ENCODE measurements around the gene EPHA3.

EPHA3 gene

GRCh38 chr3:89107461-89108290 is at the start of gene EPHA3:
Gene EPHA3, plus strand, starts transcription at chr3:89107621. Its CDS starts 128 bp downstream, at chr3:89107749.
- no peaks in the 10 kb centered on the region for H3K9me3 ChIP-seq (ENCODE audit: control insufficient read depth in 5 of 5, low read length in 5 of 5)
- H3K27ac ChIP-seq (ENCODE audit: low read depth, low read length), result no peak within 1 kb of the TSS
- H3K36me3 ChIP-seq (ENCODE audit: control insufficient read depth in 5 of 5, insufficient read depth in 5 of 5, low read length in 5 of 5), result no peaks in the 10 kb centered on the region
- peaks cover 5 to 24% (median 10%) of the 10 kb centered on the region in 5 donors for H3K27me3 ChIP-seq (ENCODE audit: control insufficient read depth in 5 of 5, insufficient read depth in 4 of 5, low read length in 5 of 5)
- H3K4me3 ChIP-seq (ENCODE audit: low read depth in 1 of 5, low read length in 5 of 5), result peak within 1 kb of the TSS; percentile 65 to 85 (median 74)
- peak within 1 kb of the TSS in 2 of 5 donors; percentile 23 to 26 for H3K9ac ChIP-seq (ENCODE audit: low read length in 5 of 5)
- H3K4me1 ChIP-seq (ENCODE audit: control insufficient read depth in 5 of 5, insufficient read depth in 5 of 5, low read length in 5 of 5), result peaks cover 6 to 13% (median 12%) of the 10 kb centered on the region in 5 donors

- H3K9ac ChIP-seq (ENCODE audit: low read length in 5 of 5), result no peak overlapping the region
- H3K9me3 ChIP-seq (ENCODE audit: control insufficient read depth in 5 of 5, low read length in 5 of 5), result no peaks in the 10 kb centered on the region
- H3K4me3 ChIP-seq (ENCODE audit: low read depth in 1 of 5, low read length in 5 of 5), result no peak overlapping the region
- H3K27ac ChIP-seq (ENCODE audit: low read depth, low read length), result no peak overlapping the region
- no peaks in the 10 kb centered on the region for H3K4me1 ChIP-seq (ENCODE audit: control insufficient read depth in 5 of 5, insufficient read depth in 5 of 5, low read length in 5 of 5)
- no peaks in the 10 kb centered on the region for H3K27me3 ChIP-seq (ENCODE audit: control insufficient read depth in 5 of 5, insufficient read depth in 4 of 5, low read length in 5 of 5)
- H3K36me3 ChIP-seq (ENCODE audit: control insufficient read depth in 5 of 5, insufficient read depth in 5 of 5, low read length in 5 of 5), result no peaks in the 10 kb centered on the region
Observed at GRCh38 chr3:89058371-89058770, 49.0 kb upstream of the EPHA3 start.

GRCh38 chr3:89059211-89059925 is 48.1 kb upstream of the EPHA3 start:
- H3K9me3 ChIP-seq (ENCODE audit: control insufficient read depth in 5 of 5, low read length in 5 of 5), result no peaks in the 10 kb centered on the region
- H3K27me3 ChIP-seq (ENCODE audit: control insufficient read depth in 5 of 5, insufficient read depth in 4 of 5, low read length in 5 of 5), result no peaks in the 10 kb centered on the region
- no peak overlapping the region for H3K9ac ChIP-seq (ENCODE audit: low read length in 5 of 5)
- no peaks in the 10 kb centered on the region for H3K36me3 ChIP-seq (ENCODE audit: control insufficient read depth in 5 of 5, insufficient read depth in 5 of 5, low read length in 5 of 5)
- H3K4me1 ChIP-seq (ENCODE audit: control insufficient read depth in 5 of 5, insufficient read depth in 5 of 5, low read length in 5 of 5), result no peaks in the 10 kb centered on the region
- no peak overlapping the region for H3K27ac ChIP-seq (ENCODE audit: low read depth, low read length)
- H3K4me3 ChIP-seq (ENCODE audit: low read depth in 1 of 5, low read length in 5 of 5), result no peak overlapping the region

GRCh38 chr3:89061259-89061658 is 46.2 kb upstream of the EPHA3 start:
- Histone ChIP-seq H3K4me1 (ENCODE audit: control insufficient read depth in 5 of 5, insufficient read depth in 5 of 5, low read length in 5 of 5) (no peaks in the 10 kb centered on the region), H3K27ac (ENCODE audit: low read depth, low read length) (no peak overlapping the region), H3K4me3 (ENCODE audit: low read depth in 1 of 5, low read length in 5 of 5) (no peak overlapping the region), H3K9ac (ENCODE audit: low read length in 5 of 5) (no peak overlapping the region), H3K27me3 (ENCODE audit: control insufficient read depth in 5 of 5, insufficient read depth in 4 of 5, low read length in 5 of 5) (no peaks in the 10 kb centered on the region), H3K36me3 (ENCODE audit: control insufficient read depth in 5 of 5, insufficient read depth in 5 of 5, low read length in 5 of 5) (no peaks in the 10 kb centered on the region), H3K9me3 (ENCODE audit: control insufficient read depth in 5 of 5, low read length in 5 of 5) (no peaks in the 10 kb centered on the region)

- H3K27ac ChIP-seq (ENCODE audit: low read depth, low read length), result no peak overlapping the region
- H3K9ac ChIP-seq (ENCODE audit: low read length in 5 of 5), result no peak overlapping the region
- no peaks in the 10 kb centered on the region for H3K27me3 ChIP-seq (ENCODE audit: control insufficient read depth in 5 of 5, insufficient read depth in 4 of 5, low read length in 5 of 5)
- no peaks in the 10 kb centered on the region for H3K36me3 ChIP-seq (ENCODE audit: control insufficient read depth in 5 of 5, insufficient read depth in 5 of 5, low read length in 5 of 5)
- no peak overlapping the region for H3K4me3 ChIP-seq (ENCODE audit: low read depth in 1 of 5, low read length in 5 of 5)
- H3K4me1 ChIP-seq (ENCODE audit: control insufficient read depth in 5 of 5, insufficient read depth in 5 of 5, low read length in 5 of 5), result no peaks in the 10 kb centered on the region
- H3K9me3 ChIP-seq (ENCODE audit: control insufficient read depth in 5 of 5, low read length in 5 of 5), result no peaks in the 10 kb centered on the region
Observed at GRCh38 chr3:89067736-89068135, 39.7 kb upstream of the EPHA3 start.

- no peak overlapping the region for H3K9ac ChIP-seq (ENCODE audit: low read length in 5 of 5)
- no peaks in the 10 kb centered on the region for H3K9me3 ChIP-seq (ENCODE audit: control insufficient read depth in 5 of 5, low read length in 5 of 5)
- no peaks in the 10 kb centered on the region for H3K36me3 ChIP-seq (ENCODE audit: control insufficient read depth in 5 of 5, insufficient read depth in 5 of 5, low read length in 5 of 5)
- no peak overlapping the region for H3K27ac ChIP-seq (ENCODE audit: low read depth, low read length)
- no peaks in the 10 kb centered on the region for H3K27me3 ChIP-seq (ENCODE audit: control insufficient read depth in 5 of 5, insufficient read depth in 4 of 5, low read length in 5 of 5)
- H3K4me1 ChIP-seq (ENCODE audit: control insufficient read depth in 5 of 5, insufficient read depth in 5 of 5, low read length in 5 of 5), result no peaks in the 10 kb centered on the region
- no peak overlapping the region for H3K4me3 ChIP-seq (ENCODE audit: low read depth in 1 of 5, low read length in 5 of 5)
Observed at GRCh38 chr3:89072642-89073041, 34.8 kb upstream of the EPHA3 start.

GRCh38 chr3:89079944-89080343 is 27.5 kb upstream of the EPHA3 start:
- H3K27ac ChIP-seq (ENCODE audit: low read depth, low read length), result no peak overlapping the region
- no peak overlapping the region for H3K4me3 ChIP-seq (ENCODE audit: low read depth in 1 of 5, low read length in 5 of 5)
- H3K9me3 ChIP-seq (ENCODE audit: control insufficient read depth in 5 of 5, low read length in 5 of 5), result no peaks in the 10 kb centered on the region
- no peaks in the 10 kb centered on the region for H3K27me3 ChIP-seq (ENCODE audit: control insufficient read depth in 5 of 5, insufficient read depth in 4 of 5, low read length in 5 of 5)
- H3K9ac ChIP-seq (ENCODE audit: low read length in 5 of 5), result no peak overlapping the region
- H3K4me1 ChIP-seq (ENCODE audit: control insufficient read depth in 5 of 5, insufficient read depth in 5 of 5, low read length in 5 of 5), result no peaks in the 10 kb centered on the region
- no peaks in the 10 kb centered on the region for H3K36me3 ChIP-seq (ENCODE audit: control insufficient read depth in 5 of 5, insufficient read depth in 5 of 5, low read length in 5 of 5)

GRCh38 chr3:89087851-89088250 is 19.6 kb upstream of the EPHA3 start:
- Histone ChIP-seq H3K4me1 (ENCODE audit: control insufficient read depth in 5 of 5, insufficient read depth in 5 of 5, low read length in 5 of 5) (no peaks in the 10 kb centered on the region), H3K9ac (ENCODE audit: low read length in 5 of 5) (no peak overlapping the region), H3K27me3 (ENCODE audit: control insufficient read depth in 5 of 5, insufficient read depth in 4 of 5, low read length in 5 of 5) (no peaks in the 10 kb centered on the region), H3K36me3 (ENCODE audit: control insufficient read depth in 5 of 5, insufficient read depth in 5 of 5, low read length in 5 of 5) (no peaks in the 10 kb centered on the region), H3K4me3 (ENCODE audit: low read depth in 1 of 5, low read length in 5 of 5) (no peak overlapping the region), H3K9me3 (ENCODE audit: control insufficient read depth in 5 of 5, low read length in 5 of 5) (no peaks in the 10 kb centered on the region), H3K27ac (ENCODE audit: low read depth, low read length) (no peak overlapping the region)

- Histone ChIP-seq H3K9ac (ENCODE audit: low read length in 5 of 5) (no peak overlapping the region), H3K4me1 (ENCODE audit: control insufficient read depth in 5 of 5, insufficient read depth in 5 of 5, low read length in 5 of 5) (no peaks in the 10 kb centered on the region), H3K27ac (ENCODE audit: low read depth, low read length) (no peak overlapping the region), H3K27me3 (ENCODE audit: control insufficient read depth in 5 of 5, insufficient read depth in 4 of 5, low read length in 5 of 5) (no peaks in the 10 kb centered on the region), H3K9me3 (ENCODE audit: control insufficient read depth in 5 of 5, low read length in 5 of 5) (no peaks in the 10 kb centered on the region), H3K4me3 (ENCODE audit: low read depth in 1 of 5, low read length in 5 of 5) (no peak overlapping the region), H3K36me3 (ENCODE audit: control insufficient read depth in 5 of 5, insufficient read depth in 5 of 5, low read length in 5 of 5) (no peaks in the 10 kb centered on the region)
Observed at GRCh38 chr3:89098173-89098572, 9.2 kb upstream of the EPHA3 start.

- no peaks in the 10 kb centered on the region for H3K27me3 ChIP-seq (ENCODE audit: control insufficient read depth in 5 of 5, insufficient read depth in 4 of 5, low read length in 5 of 5)
- no peak overlapping the region for H3K9ac ChIP-seq (ENCODE audit: low read length in 5 of 5)
- H3K36me3 ChIP-seq (ENCODE audit: control insufficient read depth in 5 of 5, insufficient read depth in 5 of 5, low read length in 5 of 5), result no peaks in the 10 kb centered on the region
- H3K4me1 ChIP-seq (ENCODE audit: control insufficient read depth in 5 of 5, insufficient read depth in 5 of 5, low read length in 5 of 5), result no peaks in the 10 kb centered on the region
- no peaks in the 10 kb centered on the region for H3K9me3 ChIP-seq (ENCODE audit: control insufficient read depth in 5 of 5, low read length in 5 of 5)
- H3K27ac ChIP-seq (ENCODE audit: low read depth, low read length), result no peak overlapping the region
- H3K4me3 ChIP-seq (ENCODE audit: low read depth in 1 of 5, low read length in 5 of 5), result no peak overlapping the region
Observed at GRCh38 chr3:89098964-89099585, 8.3 kb upstream of the EPHA3 start.
